GM21529 (cell line): ENCODE measurements around the gene NSUN6.
"Not testable (repeated sequence)": the region's sequence is repeated elsewhere in the genome, so short reads cannot be mapped to it uniquely, and the experiment has no call there.

Experiments used
- ATAC-seq: cut with Tn5 transposase; IDR thresholded peaks from one replicate; pipeline ENCODE4 v1.9.1; 2021; ENCODE audit not compliant: unreplicated experiment

Gene NSUN6

GRCh38 chr10:18659819-18660535 lies 8.6 kb upstream of the NSUN6 start:
- ATAC-seq: peak; percentile 25

GRCh38 chr10:18659125-18659818 lies 7.9 kb upstream of the NSUN6 start, which contains the start of gene ARL5B:
ARL5B (plus strand) TSS chr10:18659431; CDS start chr10:18659638, 207 bp downstream.
- ATAC-seq: peak; percentile 87

GRCh38 chr10:18658271-18659124 lies 7.1 kb upstream of the NSUN6 start:
- ATAC-seq: no peak

DNA sequence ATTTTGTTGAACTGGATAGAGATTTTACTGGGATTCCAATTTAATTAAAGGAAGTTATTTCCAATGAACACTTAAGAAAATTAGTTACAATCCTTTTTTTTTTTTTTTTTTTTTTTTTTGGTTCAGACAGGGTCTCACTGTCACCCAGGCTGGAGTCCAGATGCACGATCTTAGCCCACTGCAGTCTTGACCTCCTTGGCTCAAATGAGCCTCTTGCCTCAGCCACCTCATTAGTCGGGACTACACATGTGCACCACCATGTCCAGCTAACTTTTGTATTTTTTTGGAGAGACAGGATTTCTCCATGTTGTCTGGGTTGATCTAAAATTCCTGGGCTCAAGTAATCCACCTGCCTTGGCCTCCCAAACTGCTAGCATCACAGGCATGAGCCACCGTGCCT lies 5.3 kb upstream of the NSUN6 start:
- ATAC-seq: no peak

GRCh38 chr10:18653112-18653511 lies 1.7 kb upstream of the NSUN6 start:
- no peak for ATAC-seq

DNA sequence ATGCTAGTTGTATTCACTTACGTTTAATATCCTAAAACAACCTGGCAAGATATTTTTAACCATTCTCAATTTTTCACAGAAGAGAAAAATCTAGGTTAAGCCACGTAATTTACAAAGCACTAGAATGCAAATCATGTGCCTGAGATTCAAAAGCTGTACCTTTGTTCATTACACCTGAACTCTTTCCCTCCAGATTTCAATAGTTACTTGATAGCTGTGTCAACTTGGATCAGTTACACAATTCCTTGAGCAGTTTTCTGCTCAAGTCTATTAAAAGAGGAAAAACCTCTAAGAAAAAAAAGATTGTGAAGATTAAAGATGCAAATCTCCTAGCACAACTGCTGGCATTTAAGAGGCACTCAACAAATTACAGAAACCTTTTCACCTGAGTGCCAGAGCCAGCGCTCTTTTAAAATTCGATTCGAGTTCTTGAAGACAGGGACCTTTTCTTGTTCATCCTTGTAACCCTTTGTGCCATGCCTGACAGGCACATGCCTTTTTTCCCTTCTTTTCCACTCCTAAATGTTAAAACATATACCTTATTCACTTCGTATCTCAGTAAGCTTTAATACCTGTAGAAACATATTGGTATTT lies 886 bp downstream of the NSUN6 start:
- no peak for ATAC-seq

- no peak for ATAC-seq
Measured at GRCh38 chr10:18649364-18649959, 1.9 kb downstream of the NSUN6 start.

- no peak for ATAC-seq
Measured at GRCh38 chr10:18647945-18648344, 3.4 kb downstream of the NSUN6 start.

- ATAC-seq: no peak
Measured at GRCh38 chr10:18647151-18647550, 4.2 kb downstream of the NSUN6 start.

DNA sequence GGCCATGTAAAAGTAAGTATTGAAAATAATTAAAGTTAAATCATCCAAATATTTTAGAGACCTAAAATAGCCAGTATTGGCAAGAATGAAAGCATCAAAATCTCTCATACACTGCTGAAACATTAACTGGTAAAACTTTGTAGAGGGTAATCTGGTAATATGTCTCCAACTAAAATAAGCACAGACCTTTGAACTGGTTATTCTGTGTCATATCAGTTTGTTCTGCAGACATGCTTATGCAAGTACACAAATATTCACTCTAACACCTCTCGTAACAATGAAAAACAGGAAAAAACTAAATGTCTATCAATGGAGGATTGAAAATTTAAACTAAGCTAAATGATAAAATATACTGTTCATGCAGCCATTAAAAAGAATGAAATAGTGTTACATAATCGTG lies 11.7 kb downstream of the NSUN6 start:
- not testable (repeated sequence) for ATAC-seq

- ATAC-seq: not testable (repeated sequence)
Measured at GRCh38 chr10:18637400-18637799, 14.0 kb downstream of the NSUN6 start.

GRCh38 chr10:18635995-18636394 lies 15.4 kb downstream of the NSUN6 start:
- ATAC-seq: no peak

- ATAC-seq: not testable (repeated sequence)
Measured at GRCh38 chr10:18632500-18632899, 18.9 kb downstream of the NSUN6 start.

GRCh38 chr10:18627452-18628018 lies 23.9 kb downstream of the NSUN6 start:
- peak; percentile 64 for ATAC-seq

DNA sequence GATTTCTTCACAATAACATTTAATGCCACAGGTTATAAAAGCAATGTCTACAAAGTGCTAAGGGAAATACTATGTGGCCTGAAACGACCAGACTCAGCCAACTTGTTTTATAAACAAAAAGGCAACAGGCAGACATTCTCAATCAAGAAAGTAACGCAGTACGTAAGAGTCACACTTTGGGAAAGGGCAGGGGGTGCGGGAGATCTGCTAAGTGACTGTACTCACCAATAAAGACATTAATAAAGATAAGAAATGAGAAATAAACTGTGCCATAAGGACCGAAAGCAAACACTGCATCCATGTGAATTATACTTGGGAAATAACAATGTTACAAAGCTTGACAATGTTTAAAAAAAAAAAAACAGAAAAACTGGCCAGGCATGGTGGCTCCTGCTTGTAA lies 25.5 kb downstream of the NSUN6 start:
- ATAC-seq: no peak

- ATAC-seq: not testable (repeated sequence)
Measured at GRCh38 chr10:18623671-18624070, 27.7 kb downstream of the NSUN6 start.

GRCh38 chr10:18620856-18621255 lies 30.5 kb downstream of the NSUN6 start:
- no peak for ATAC-seq

GRCh38 chr10:18619016-18619415 lies 32.4 kb downstream of the NSUN6 start:
- no peak for ATAC-seq

DNA sequence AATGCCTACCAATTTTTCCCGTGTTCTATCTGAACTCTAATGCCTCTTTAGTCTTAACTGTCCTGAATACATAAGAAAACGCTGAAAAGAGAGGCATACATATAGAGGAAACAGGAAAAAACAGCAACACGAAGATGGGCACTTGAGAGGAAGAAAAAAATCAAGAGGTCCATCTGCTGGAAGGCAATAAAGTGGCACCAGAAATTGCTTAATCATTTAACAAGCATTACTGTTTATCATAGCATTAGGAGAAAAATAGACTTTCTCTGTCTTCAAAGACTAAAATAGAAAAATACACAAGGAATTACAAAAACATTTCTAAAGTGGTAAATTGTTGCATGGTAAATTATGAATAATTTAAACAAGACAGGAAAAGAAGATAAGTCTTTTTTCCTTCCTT lies 35.0 kb downstream of the NSUN6 start:
- no peak for ATAC-seq

- ATAC-seq: no peak
Measured at GRCh38 chr10:18615618-18616017, 35.8 kb downstream of the NSUN6 start.
